Neural cell (in vitro differentiated cells): Measurements from ENCODE around the gene ADORA1. TPM values are rescaled to one million over a fixed set of nuclear protein-coding genes. Genes with fewer than 3 reads are reported as not detected.

Experiments
- H2AFZ ChIP-seq: fragments of 200-600, 300-800 bp; sonication (generic), shearing (Covaris generic); 2 replicates; pipeline ENCODE4 v1.6.0; 2014; ENCODE audit warnings: low read depth, mild to moderate bottlenecking, antibody characterized with exemption, low read length, moderate library complexity
- H3F3A ChIP-seq: fragments of 200-600 bp; shearing (Covaris generic); 2 replicates; pipeline ENCODE4 v1.6.1; 2016; ENCODE audit warnings: mild to moderate bottlenecking, moderate library complexity, mixed read lengths, antibody characterized with exemption, low read length; ENCODE audit not compliant: insufficient read depth, poor library complexity, severe bottlenecking
- H3K27ac ChIP-seq: fragments of 200-600, 300-800 bp; sonication (generic), shearing (Covaris generic); 2 replicates; pipeline ENCODE4 v1.5.1; 2014; ENCODE audit warnings: mild to moderate bottlenecking, low read length, moderate library complexity
- H3K27me3 ChIP-seq: fragments of 300-800, 200-600 bp; sonication (generic), shearing (Covaris generic); 2 replicates; pipeline ENCODE4 v1.6.0; 2014; ENCODE audit warnings: mild to moderate bottlenecking, low read depth, low read length, moderate library complexity; ENCODE audit not compliant: insufficient read depth
- H3K36me3 ChIP-seq: fragments of 300-800, 200-600 bp; sonication (generic), shearing (Covaris generic); 2 replicates; pipeline ENCODE4 v1.5.1; 2014; ENCODE audit warnings: mild to moderate bottlenecking, antibody characterized with exemption, low read length, moderate library complexity; ENCODE audit not compliant: insufficient read depth
- H3K4me2 ChIP-seq: fragments of 300-800, 200-600 bp; sonication (generic), shearing (Covaris generic); 2 replicates; pipeline ENCODE4 v1.6.0; 2014; ENCODE audit warnings: mild to moderate bottlenecking, low read length
- H3K4me3 ChIP-seq: fragments of 300-800, 200-600 bp; sonication (generic), shearing (Covaris generic); 2 replicates; pipeline ENCODE4 v1.5.1; 2014; ENCODE audit warnings: mild to moderate bottlenecking, low read length, moderate library complexity
- H3K79me2 ChIP-seq: fragments of 200-600 bp; shearing (Covaris generic); replicated peaks from 2 replicates; pipeline ENCODE4 v1.6.0; 2014; ENCODE audit warnings: mild to moderate bottlenecking, low read length, moderate library complexity; ENCODE audit not compliant: insufficient read depth
- H3K9ac ChIP-seq: fragments of 300-800, 200-600 bp; sonication (generic), shearing (Covaris generic); 2 replicates; pipeline ENCODE4 v1.6.1; 2016; ENCODE audit warnings: mild to moderate bottlenecking, low read length, mixed read lengths
- H3K9me2 ChIP-seq: fragments of 200-600 bp; shearing (Covaris generic); 2 replicates; pipeline ENCODE4 v1.6.1; 2016; ENCODE audit warnings: mild to moderate bottlenecking, low read length, mixed read lengths; ENCODE audit not compliant: insufficient read depth
- H3K9me3 ChIP-seq: fragments of 200-600, 300-800 bp; sonication (generic), shearing (Covaris generic); 2 replicates; pipeline ENCODE4 v1.6.1; 2016; ENCODE audit warnings: mild to moderate bottlenecking, mixed run types, low read length, moderate library complexity, mixed read lengths
- H4K20me1 ChIP-seq: fragments of 200-600 bp; shearing (Covaris generic); 2 replicates; pipeline ENCODE4 v1.6.1; 2016; ENCODE audit warnings: mild to moderate bottlenecking, mixed run types; ENCODE audit not compliant: insufficient read depth
- CTCF ChIP-seq: fragments of 450-650 bp; IDR thresholded peaks from 2 replicates; pipeline ENCODE4 v1.5.1; 2014; ENCODE audit warnings: antibody characterized with exemption, mild to moderate bottlenecking, moderate library complexity; ENCODE audit not compliant: poor library complexity, severe bottlenecking
- EP300 ChIP-seq: fragments of 450-650 bp; conservative IDR thresholded peaks from 2 replicates; pipeline ENCODE4 v1.6.1; 2014; ENCODE audit warnings: antibody characterized with exemption, mild to moderate bottlenecking, moderate library complexity; ENCODE audit not compliant: poor library complexity, severe bottlenecking
- EZH2 ChIP-seq: fragments of 200-600, 300-800 bp; shearing (Covaris generic), sonication (generic); IDR thresholded peaks from 2 replicates; pipeline ENCODE4 v1.6.1; 2014; ENCODE audit warnings: antibody characterized with exemption, low read length, borderline replicate concordance, mild to moderate bottlenecking; ENCODE audit not compliant: insufficient read depth, poor library complexity, severe bottlenecking
- MXI1 ChIP-seq: fragments of 450-650 bp; conservative IDR thresholded peaks from 2 replicates; pipeline ENCODE4 v1.6.1; 2014; ENCODE audit warnings: antibody characterized with exemption, mild to moderate bottlenecking; ENCODE audit not compliant: poor library complexity, severe bottlenecking
- POLR2AphosphoS5 ChIP-seq: IDR thresholded peaks from 2 replicates; pipeline ENCODE4 v1.6.1; 2012
- REST ChIP-seq: IDR thresholded peaks from 2 replicates; pipeline ENCODE4 v1.6.1; 2012; ENCODE audit warnings: borderline replicate concordance
- SMC3 ChIP-seq: fragments of 450-650 bp; conservative IDR thresholded peaks from 2 replicates; pipeline ENCODE4 v1.6.1; 2014; ENCODE audit warnings: antibody characterized with exemption, mild to moderate bottlenecking, moderate library complexity; ENCODE audit not compliant: poor library complexity
- TAF1 ChIP-seq: IDR thresholded peaks from 2 replicates; pipeline ENCODE4 v1.6.1; 2012; ENCODE audit warnings: low read depth
- polyA plus RNA-seq: library from polyadenylated mRNA; depleted of rRNA; stranded (reverse); fragments of >200 nt; gene quantifications from 2 replicates; pipeline ENCODE4 v1.2.3, GENCODE V29; 2014

ADORA1 gene
- polyA plus RNA-seq, 1 donor from 2014 or later: 7.2 TPM

- Histone ChIP-seq H3K4me3 (no peak overlapping the region), H3F3A (no peaks in the 10 kb centered on the region), H3K27me3 (no peaks in the 10 kb centered on the region), H3K79me2 (no peaks in the 10 kb centered on the region), H3K36me3 (no peaks in the 10 kb centered on the region), H2AFZ (no peak overlapping the region), H3K9ac (no peak overlapping the region), H4K20me1 (no peaks in the 10 kb centered on the region), H3K9me2 (no peaks in the 10 kb centered on the region), H3K9me3 (no peaks in the 10 kb centered on the region), H3K27ac (no peak overlapping the region), H3K4me2 (no peak overlapping the region)
- TF ChIP-seq TAF1 (no peak), SMC3 (no peak), EZH2 (no peak), EP300 (no peak), CTCF (no peak), REST (no peak), MXI1 (no peak)
Observed at GRCh38 chr1:203152158-203153034, 24.9 kb downstream of the ADORA1 start.

DNA sequence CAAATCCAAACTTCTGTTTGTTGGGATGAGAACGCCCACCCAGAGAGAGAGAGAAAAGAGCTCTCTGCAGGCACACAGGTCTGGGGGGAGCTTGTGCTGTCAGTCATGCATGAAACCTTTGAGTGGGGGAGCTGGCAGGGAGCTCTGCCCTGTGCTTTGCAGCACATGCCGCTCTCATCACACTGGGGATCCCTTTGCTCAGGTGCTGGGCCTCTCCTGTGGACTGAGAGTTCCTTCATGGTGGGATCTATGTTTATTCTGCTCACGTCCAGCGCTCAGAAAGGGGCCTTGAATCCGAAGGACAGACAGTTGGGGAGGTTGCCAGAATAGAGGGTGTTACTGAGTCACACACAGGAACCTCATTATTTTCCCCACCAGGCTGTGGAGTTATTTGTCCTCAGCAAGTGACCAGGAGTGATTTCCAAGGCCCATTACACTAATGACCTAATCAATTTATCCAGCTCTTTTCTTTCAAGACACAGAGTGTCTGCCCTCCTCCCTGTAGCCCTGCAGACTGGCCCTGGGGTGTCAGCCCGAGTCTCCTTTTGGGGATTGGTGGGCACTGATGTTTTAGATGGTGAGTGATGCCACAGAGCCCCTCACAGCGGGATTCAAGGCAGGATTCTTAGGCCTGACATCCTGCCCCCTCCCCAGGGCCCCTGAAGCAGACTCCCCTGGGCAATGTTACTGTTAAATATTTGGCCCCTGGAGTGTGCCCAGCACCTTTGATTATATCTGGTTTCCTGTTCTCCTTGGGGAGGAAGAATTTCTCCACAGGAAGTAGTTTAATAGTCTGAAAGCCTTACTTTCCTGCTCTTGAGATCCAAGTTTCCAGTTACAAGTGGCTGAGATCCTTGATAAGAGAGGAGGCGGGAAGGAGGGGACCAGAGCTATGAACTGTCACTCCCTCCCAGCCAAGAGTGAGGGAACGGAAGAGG, 25.8 kb downstream of the ADORA1 start:
- Histone ChIP-seq H3K27me3 (no peaks in the 10 kb centered on the region), H3K9me3 (no peaks in the 10 kb centered on the region), H3K36me3 (no peaks in the 10 kb centered on the region), H3K9ac (no peak overlapping the region), H3K4me2 (no peak overlapping the region), H3K27ac (no peak overlapping the region), H3K4me3 (no peak overlapping the region), H3K9me2 (no peaks in the 10 kb centered on the region), H3K79me2 (no peaks in the 10 kb centered on the region), H4K20me1 (no peaks in the 10 kb centered on the region), H3F3A (no peaks in the 10 kb centered on the region), H2AFZ (no peak overlapping the region)
- TF ChIP-seq POLR2AphosphoS5 (no peak), CTCF (no peak), EP300 (no peak)
